COLO668 (cell line): ENCODE results near the gene PRR36.
A peak's percentile ranks its signal among the peaks of the same experiment; 100 is the strongest.

Experiments used
- DNase-seq: peaks from one replicate; lab custom pipeline; 2025; ENCODE audit not compliant: unreplicated experiment; lab: John Stamatoyannopoulos, UW

Gene PRR36

GRCh38 chr19:7848779-7849457 is 25.3 kb downstream of the PRR36 start:
- DNase-seq = no peak

GRCh38 chr19:7847664-7848063 is 26.5 kb downstream of the PRR36 start:
- no peak for DNase-seq

GRCh38 chr19:7846155-7846646 is 28.0 kb downstream of the PRR36 start:
- DNase-seq = no peak

GRCh38 chr19:7845390-7846154 is 28.6 kb downstream of the PRR36 start:
- DNase-seq = no peak

- no peak for DNase-seq
Measured at GRCh38 chr19:7844951-7845350, 29.2 kb downstream of the PRR36 start.

- DNase-seq = no peak
Measured at GRCh38 chr19:7844405-7844804, 29.8 kb downstream of the PRR36 start.

GRCh38 chr19:7843521-7843920 is 30.7 kb downstream of the PRR36 start:
- DNase-seq = no peak

GRCh38 chr19:7842661-7843294 is 31.4 kb downstream of the PRR36 start:
- DNase-seq = no peak

- no peak for DNase-seq
Measured at GRCh38 chr19:7841751-7842660, 32.2 kb downstream of the PRR36 start.

- DNase-seq = no peak
Measured at GRCh38 chr19:7840629-7841028, 33.6 kb downstream of the PRR36 start.

GRCh38 chr19:7839476-7839875 is 34.7 kb downstream of the PRR36 start:
- DNase-seq = no peak

- no peak for DNase-seq
Measured at GRCh38 chr19:7833225-7834099, 40.7 kb downstream of the PRR36 start.

- DNase-seq = no peak
Measured at GRCh38 chr19:7832781-7833180, 41.4 kb downstream of the PRR36 start.

GRCh38 chr19:7832009-7832408 is 42.2 kb downstream of the PRR36 start:
- DNase-seq = no peak

- DNase-seq = peak; percentile 20
Measured at GRCh38 chr19:7831452-7831851, 42.7 kb downstream of the PRR36 start.

GRCh38 chr19:7830823-7831222 is 43.4 kb downstream of the PRR36 start:
- DNase-seq = no peak

- DNase-seq = no peak
Measured at GRCh38 chr19:7830272-7830771, 43.9 kb downstream of the PRR36 start.

- DNase-seq = peak; percentile 99
Measured at GRCh38 chr19:7829561-7830271, 44.5 kb downstream of the PRR36 start, which contains the start of gene EVI5L. TSS of gene EVI5L (plus strand) at chr19:7830218. CDS start at chr19:7846543, 16,325 bp downstream.

- no peak for DNase-seq
Measured at GRCh38 chr19:7829166-7829520, 45.0 kb downstream of the PRR36 start.
